ENCODE results near the gene CPEB1.
"Not testable (repeated sequence)": the region's sequence is repeated elsewhere in the genome, so short reads cannot be mapped to it uniquely, and the experiment has no call there.

DNA sequence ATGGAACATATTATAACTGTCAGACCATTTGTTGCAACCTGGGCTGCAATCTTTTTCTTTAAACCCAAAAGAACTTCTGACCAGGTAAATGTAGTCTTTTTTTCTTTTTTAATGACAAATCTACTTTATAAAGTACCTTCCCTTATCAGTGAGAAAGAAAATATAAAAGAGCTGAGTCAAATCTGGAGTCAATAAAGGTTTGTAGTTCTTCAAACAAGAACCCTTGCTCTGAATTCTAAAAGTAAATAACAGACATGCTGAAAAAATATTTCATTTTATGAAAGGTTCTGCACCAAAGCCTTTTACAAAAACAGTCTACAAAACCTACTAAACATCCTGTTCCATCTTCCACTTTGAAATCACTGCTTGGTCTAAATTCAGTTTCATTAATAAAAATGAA, 149.2 kb downstream of the CPEB1 start:
- TF ChIP-seq POLR2A, POLR2AphosphoS5 (IDR thresholded peaks at IDR 0.05; ENCODE audit: low read depth, low read length): not testable (repeated sequence)

Data from GM12892 (cell line).